Endometrial microvascular endothelial cells (primary cell): ENCODE results near the gene IQSEC1. TPM values are rescaled to one million over a fixed set of nuclear protein-coding genes. Genes with fewer than 3 reads are reported as not detected.

Experiments used
- in situ Hi-C: cut with HindIII; loops from 2 replicates; pipeline ENCODE4 v1.10.0; 2017; ENCODE audit warnings: low sequenced_read_pairs, low pct_unique_long_range_greater_than_20kb; ENCODE audit errors: inconsistent ontology term
- total RNA-seq: library from RNA; depleted of rRNA; stranded (reverse); fragments of >200 nt; gene quantifications from one replicate; pipeline ENCODE4 v1.2.3, GENCODE V29; 2015; ENCODE audit errors: inconsistent ontology term

IQSEC1 gene
- total RNA-seq, 1 donor from 2014 or later, result 24.9 TPM

- in situ Hi-C loops, result loop anchor here (25.0 kb wide), 1 partner anchor 97 kb away; no protein-coding TSS in a partner anchor
Observed at GRCh38 chr3:12984023-12984823, 89.0 kb downstream of the IQSEC1 start.

GRCh38 chr3:12983319-12983718, 89.9 kb downstream of the IQSEC1 start:
- in situ Hi-C loops, result loop anchor here (25.0 kb wide), 1 partner anchor 96 kb away; no protein-coding TSS in a partner anchor

GRCh38 chr3:12982619-12983101, 90.6 kb downstream of the IQSEC1 start:
- in situ Hi-C loops, result loop anchor here (25.0 kb wide), 1 partner anchor 95 kb away; no protein-coding TSS in a partner anchor

- in situ Hi-C loops, result loop anchor here (25.0 kb wide), 1 partner anchor 94 kb away; no protein-coding TSS in a partner anchor
Observed at GRCh38 chr3:12981306-12982275, 91.6 kb downstream of the IQSEC1 start.

GRCh38 chr3:12980596-12981290, 92.5 kb downstream of the IQSEC1 start:
- in situ Hi-C loops, result loop anchor here (25.0 kb wide), 1 partner anchor 93 kb away; no protein-coding TSS in a partner anchor

GRCh38 chr3:12979947-12980487, 93.2 kb downstream of the IQSEC1 start:
- in situ Hi-C loops, result loop anchor here (25.0 kb wide), 1 partner anchor 93 kb away; no protein-coding TSS in a partner anchor

GRCh38 chr3:12979151-12979946, 93.9 kb downstream of the IQSEC1 start:
- in situ Hi-C loops, result loop anchor here (25.0 kb wide), 1 partner anchor 92 kb away; no protein-coding TSS in a partner anchor

GRCh38 chr3:12978682-12979081, 94.5 kb downstream of the IQSEC1 start:
- in situ Hi-C loops, result loop anchor here (25.0 kb wide), 1 partner anchor 91 kb away; no protein-coding TSS in a partner anchor

- in situ Hi-C loops, result loop anchor here (25.0 kb wide), 1 partner anchor 90 kb away; no protein-coding TSS in a partner anchor
Observed at GRCh38 chr3:12977117-12977808, 96.0 kb downstream of the IQSEC1 start.

- in situ Hi-C loops, result loop anchor here (25.0 kb wide), 1 partner anchor 89 kb away; no protein-coding TSS in a partner anchor
Observed at GRCh38 chr3:12975748-12976522, 97.3 kb downstream of the IQSEC1 start.

GRCh38 chr3:12974819-12975218, 98.4 kb downstream of the IQSEC1 start:
- in situ Hi-C loops, result loop anchor here (25.0 kb wide), 1 partner anchor 88 kb away; no protein-coding TSS in a partner anchor

GRCh38 chr3:12974334-12974733, 98.9 kb downstream of the IQSEC1 start:
- in situ Hi-C loops, result no loop called here

- in situ Hi-C loops, result no loop called here
Observed at GRCh38 chr3:12973827-12974226, 99.4 kb downstream of the IQSEC1 start.

GRCh38 chr3:12972781-12973702, 100.2 kb downstream of the IQSEC1 start:
- in situ Hi-C loops, result no loop called here

GRCh38 chr3:12972043-12972442, 101.2 kb downstream of the IQSEC1 start:
- in situ Hi-C loops, result no loop called here
